GM21786 (cell line): ENCODE data around the gene RHBDF2.

ENCODE experiments used
- ATAC-seq: cut with Tn5 transposase; IDR thresholded peaks from one replicate; pipeline ENCODE4 v1.9.1; 2021; ENCODE audit not compliant: unreplicated experiment

The RHBDF2 gene

DNA sequence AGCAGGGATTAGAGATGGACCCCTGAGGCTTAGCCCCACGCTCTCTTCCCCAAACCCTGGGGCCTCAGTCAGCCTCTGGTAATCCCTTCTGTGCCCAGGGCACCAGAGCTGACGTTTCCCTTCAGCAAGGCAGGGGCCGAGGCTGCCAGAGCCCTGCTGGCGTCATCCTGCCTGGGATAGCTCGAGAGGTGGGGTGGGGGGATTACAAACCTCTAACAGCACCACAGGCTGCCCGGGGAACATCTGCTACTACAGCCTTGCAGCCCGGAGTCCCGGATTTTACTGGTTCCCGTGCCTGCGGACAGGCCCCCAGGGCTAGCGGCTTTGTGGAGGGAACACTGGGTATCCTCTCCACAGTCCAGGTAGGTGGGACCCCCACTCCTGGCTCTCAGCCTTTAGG, 33.9 kb downstream of the RHBDF2 start, which contains the start of gene AANAT:
TSS of gene AANAT (plus strand) at position 238 of the 400 bp plus-strand sequence. CDS start 1,144 bp downstream, outside the sequence.
- ATAC-seq = no peak

DNA sequence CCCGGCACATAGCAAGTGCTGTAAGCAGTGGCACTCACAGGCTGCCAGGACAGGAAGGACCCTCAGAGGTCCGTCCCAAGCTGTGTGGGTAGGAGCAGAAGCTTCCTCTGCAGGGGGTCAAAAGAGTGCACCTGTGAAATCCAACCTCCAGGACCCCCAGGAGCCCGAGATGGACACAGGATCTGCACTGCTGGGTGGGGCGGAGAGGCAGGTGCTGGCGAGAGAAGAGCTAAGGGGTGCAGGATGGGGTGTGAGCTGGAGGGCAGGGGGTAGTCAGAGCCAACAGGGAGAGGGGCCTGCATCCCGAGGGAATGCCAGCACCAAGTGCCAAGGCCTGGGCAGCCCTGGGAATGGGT, 34.5 kb downstream of the RHBDF2 start:
- no peak for ATAC-seq

DNA sequence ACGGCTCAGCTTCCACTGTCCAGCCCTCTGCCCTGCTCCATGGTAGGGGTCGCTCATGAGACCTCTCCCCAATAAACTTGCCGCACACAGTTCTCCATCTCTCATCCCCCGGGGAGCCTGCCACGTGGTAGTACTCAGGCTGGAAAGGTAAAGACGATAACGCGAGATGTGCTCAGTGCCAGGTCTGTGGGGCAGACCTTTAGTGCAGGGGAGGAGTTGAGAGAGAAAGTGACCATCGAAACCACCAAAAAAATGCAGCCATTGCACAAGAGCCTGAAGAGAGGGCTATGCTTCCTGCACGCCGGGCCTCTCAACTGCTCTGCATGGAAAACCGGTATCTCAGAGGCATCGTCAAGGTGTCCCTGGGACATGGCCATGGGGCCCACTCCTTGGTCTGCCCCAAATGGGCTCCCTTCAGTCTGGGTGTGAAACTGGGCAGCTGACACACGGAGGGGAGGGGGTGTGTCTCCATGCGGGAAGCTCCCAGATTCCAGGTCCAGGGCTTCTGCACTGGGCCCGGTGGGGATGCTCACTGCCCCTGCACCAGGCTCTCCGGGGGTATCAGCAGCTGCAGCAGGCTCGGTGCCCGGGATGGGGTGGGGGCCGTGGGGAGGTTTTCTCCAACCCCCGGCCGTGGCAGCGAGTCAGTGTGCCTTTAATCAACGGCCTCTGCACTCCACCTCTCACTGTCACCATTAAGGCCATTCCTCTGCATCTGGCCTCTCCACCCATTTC, 38.5 kb downstream of the RHBDF2 start:
- no peak for ATAC-seq

DNA sequence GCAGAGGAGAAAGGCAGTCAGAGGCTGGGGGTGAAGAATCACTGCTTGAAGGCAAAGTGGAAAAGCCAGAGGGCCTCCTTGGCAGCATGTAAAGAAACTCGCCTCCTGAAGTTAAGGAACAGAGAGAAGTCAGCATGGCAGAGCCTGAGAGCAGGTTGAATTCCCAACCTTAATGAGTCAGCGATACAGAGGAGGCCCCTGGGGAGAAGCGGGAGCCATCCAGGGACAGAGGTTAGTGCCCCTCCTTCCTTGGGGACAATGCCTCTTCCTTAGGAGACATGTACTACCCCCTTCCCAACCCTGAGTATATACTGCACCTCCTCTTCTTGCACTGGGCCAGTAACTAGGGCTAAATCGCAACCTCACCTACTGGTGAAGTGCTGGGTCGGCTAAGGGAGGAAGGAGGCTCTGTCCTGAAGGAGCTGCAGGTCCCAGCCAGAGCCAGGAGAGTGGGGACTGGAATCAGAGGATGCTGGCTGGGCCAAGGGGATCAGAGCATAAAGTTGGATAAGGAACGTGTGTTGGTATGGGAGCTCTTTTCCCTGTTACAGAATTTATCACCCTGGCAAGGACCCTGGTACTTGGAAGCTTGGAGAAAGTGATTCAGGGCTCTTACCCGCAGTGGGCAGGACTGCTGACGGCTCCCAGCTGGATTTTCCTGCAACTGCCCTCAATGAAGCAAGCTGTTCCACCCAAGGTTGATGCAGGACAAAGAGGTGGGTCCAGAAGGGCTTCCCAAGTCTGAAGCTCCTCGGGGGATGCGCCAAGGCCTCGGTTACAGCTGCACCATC, 39.3 kb downstream of the RHBDF2 start:
- ATAC-seq = no peak

DNA sequence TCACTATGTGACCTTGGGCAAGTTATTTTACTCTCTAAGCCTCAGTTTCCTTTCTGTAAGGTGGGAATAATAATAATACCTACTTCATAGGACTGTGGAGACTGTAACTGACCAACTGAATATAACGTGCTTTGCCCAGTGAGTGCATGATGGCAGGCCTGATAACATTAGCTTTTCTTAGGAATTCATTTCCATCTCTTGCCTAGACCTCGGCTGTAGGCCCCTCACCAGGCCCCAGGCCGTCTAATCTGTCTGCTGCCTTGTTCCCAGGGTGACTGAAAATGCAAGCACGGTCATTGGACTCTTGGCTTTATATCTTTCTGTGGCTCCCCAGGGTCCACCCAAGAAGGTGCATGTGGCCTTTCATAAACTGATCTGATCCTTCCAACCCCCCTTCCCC, 41.5 kb downstream of the RHBDF2 start:
- no peak for ATAC-seq

DNA sequence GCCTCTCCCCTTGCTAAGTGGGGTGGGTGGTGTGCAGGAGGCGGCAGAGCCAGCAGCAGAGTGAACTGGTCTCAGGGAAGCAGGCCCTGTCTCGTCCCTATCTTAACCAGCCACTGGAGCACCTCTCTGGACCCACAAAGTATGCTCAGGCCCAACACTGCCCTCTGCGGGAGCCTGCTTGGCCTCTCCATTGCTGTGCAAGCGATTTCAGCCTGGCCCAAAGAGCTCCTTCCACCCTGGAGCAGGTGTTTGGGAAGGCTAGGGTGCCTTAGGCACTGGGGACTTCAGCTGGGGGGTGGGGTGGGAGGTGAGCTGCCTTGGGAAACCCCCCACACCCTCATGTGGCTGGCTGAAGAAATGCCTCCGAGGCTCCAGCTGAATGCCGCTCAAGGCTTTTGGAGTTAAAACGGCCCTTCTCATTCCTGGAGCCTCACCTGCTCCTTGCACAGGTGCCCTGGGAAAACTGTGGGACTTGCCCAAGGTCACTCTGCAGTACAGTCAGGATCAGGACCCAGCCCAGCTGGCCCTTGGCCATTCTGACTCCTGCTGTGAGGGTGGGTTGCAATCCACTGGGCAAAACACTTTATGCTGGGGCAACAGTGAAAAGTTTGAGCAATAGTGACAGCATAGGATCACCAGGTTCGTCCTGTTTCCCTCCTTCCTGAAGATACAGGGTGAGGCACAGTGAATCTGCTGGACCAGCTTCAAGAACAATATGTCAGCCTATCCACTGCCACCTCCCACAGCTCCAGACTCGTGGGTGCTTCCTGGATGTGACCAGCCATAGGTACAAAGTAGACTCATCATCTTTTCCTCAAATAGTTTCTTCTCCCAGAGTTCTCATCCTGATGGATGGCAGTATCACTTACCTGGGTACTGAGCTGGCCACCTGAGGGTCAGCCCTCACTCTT, 42.4 kb downstream of the RHBDF2 start:
- no peak for ATAC-seq

DNA sequence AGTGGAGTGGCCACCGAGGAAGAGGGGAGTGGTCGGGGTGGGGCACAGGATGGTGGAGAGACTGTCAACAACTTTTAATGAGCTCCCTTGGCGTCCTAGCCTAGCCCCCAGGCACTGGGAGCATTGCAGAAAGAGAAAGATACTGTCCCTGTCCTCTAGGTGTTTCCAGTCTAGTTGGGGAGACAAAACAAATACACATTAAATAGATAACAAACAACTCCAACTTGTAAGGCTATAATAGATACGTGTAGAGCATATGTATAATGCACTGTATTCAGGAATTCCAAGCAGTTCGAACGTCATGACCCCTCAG, 47.8 kb downstream of the RHBDF2 start:
- no peak for ATAC-seq

DNA sequence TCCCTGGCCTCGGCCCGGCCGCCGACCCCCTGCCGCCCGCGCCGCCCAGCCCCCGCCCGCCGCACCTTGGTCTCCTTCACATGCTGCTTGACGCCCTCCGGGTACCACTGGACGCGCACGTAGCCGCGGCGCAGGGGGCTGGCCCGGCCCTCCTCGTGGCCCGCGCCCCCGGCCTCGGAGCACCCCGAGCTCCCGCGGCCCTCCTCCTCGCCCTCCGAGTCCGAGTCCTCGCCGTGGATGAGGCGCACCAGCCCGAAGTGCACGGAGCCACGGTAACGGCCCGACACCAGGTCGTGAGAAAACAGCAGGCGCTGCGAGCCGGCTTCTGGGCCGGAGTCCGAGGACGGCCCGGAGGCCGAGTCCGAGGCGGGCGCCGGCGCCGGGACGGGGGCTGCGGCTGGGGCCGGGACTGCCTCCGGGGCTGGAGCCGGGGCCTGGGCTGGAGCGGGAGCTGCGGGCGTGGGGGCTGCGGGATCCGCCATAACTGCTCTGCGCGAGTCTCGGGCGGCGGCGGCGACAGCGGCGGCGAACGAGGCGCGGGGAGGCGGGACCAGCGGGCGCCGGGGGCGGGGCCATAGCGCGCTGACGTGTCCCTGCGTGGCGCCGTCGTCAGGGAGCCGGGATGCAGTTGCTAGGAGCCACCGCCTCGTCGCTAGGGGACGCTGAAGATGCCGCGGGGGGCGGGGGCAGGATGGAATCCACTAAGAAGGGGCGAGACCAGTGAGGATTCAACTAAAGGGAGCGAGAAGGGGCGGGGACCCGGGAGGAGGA, 48.4 kb downstream of the RHBDF2 start, which contains the start of gene UBE2O:
TSS of gene UBE2O (minus strand) at position 493 of the 771 bp plus-strand sequence. CDS start at position 482, 11 bp downstream.
- peak; percentile 81 for ATAC-seq

DNA sequence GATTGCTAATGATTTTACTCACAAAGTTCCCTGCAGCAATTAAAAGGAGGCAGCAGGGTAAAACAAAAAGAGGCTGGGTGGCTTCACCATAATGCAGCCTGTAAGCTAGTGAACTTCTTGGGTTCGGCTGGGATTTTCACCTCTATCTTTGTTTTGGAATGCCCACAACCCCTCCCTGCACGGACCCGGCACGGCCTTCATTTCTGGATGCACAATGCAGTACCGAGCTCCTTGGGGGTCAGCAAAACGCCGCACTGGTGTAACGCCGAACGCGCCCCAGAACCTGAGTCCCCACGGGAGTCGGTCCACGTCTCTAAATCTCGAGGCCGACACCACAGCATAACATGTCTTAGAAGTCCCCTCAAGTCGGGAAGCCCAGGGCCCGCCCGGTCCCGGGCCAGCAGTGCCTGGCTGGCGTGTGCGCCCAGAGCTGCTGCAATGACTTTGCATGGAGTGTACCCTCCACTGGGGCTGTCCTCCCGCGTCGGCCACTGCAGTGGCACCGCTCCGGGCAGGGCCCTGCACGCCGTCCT, 49.0 kb downstream of the RHBDF2 start:
- no peak for ATAC-seq

DNA sequence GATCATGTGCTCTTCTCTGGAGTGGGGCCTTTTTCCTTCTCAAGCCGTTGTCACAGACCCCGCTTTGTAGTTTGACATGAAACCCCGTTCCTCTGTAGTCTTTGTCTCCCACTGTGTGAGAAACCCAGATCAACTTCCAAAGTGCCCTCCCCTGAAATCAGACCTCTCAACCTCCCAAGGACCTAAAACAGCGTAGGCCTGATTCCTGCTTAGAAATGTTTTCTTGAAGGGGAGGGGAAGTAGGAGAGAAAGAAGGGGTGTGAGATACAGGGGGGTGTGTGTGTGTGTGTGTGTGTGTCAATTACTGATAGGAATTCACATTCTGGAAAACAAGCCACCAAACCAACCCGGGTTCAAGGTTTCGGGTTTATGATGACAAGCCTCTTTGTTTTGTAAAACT, 49.7 kb downstream of the RHBDF2 start:
- ATAC-seq = no peak

DNA sequence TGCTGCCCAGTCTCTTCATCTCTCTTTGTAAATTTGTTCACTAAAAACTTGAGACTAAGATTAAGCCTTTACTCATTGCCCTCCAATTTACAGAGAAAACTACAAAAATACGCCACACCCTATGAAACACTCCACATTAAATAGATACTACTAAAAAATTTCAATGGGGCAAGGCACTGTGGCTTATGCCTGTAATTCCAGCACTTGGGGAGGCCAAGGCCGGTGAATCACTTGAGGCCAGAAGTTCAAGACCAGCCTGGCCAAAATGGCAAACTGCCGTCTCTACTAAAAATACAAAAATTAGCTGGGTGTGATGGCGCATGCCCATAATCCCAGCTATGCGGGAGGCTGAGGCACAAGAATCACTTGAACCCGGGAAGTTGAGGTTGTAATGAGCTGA, 52.1 kb downstream of the RHBDF2 start:
- no peak for ATAC-seq

DNA sequence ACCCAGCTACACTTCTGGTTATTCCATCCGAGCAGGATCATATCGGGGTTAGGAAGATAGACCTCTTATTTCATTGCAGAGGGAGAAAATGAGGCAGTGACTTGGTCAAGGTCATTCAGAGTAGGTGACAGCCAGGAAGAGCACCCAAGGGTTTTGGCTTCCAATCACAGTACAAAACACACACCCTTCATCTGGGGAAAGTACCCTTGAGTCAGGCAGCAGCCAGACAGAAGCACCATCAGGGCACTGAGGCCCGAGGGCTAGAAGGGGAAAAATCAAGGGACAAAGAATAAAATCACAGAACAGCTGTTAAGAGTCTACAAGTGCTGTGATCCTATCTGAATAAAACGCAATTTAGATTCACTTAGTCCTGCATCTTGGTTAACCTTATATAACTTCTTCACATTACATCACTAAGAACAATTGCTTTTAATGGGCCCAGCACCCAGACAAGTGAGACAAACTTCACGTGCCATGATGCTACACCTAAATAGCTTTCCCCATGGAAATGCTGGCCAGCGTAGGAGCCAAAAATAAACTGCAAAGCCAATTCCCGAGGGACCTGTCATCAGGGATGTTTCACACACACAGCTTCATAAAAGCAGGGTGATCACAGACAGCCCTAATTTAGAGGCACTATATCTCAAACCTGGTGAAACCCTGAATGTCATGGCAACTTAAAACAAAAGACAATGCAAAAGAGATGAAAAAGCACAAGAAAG, 53.1 kb downstream of the RHBDF2 start:
- ATAC-seq = no peak

DNA sequence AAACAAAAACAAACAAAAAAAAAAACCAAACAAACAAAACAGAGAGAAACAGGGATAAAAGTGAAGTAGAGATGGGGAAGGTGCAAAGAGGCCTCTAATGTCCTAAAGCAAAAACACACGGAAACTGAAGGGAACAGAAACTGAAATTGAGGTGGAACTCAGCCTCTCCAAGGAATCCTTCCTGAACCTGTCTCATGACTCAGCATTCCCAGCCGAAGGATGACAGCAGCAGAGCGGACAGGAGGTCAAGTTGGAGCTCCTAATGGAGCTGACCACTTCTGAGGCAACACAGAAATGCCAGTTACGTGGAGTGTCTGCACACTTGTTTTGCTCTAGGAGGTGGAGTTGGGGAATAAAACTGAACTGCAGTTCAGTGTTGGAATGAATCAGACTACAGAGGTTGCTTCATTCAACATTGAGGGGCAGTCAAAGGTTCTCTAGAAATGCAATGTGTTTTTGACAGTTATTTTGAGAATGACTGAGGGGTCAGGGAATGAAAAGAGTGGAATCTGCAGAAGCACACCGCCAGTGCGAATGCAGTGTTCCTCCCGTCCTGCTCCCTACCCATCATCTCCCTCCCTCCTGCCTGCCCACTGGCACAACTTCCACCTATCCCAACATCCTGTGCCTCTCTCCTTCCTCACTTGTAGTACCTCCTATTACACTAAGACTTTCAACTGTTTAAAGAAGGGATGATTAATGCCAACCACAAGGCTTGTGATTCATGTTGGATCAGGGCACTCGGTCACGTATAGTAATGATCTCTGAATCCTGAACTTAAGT, 54.6 kb downstream of the RHBDF2 start:
- no peak for ATAC-seq

DNA sequence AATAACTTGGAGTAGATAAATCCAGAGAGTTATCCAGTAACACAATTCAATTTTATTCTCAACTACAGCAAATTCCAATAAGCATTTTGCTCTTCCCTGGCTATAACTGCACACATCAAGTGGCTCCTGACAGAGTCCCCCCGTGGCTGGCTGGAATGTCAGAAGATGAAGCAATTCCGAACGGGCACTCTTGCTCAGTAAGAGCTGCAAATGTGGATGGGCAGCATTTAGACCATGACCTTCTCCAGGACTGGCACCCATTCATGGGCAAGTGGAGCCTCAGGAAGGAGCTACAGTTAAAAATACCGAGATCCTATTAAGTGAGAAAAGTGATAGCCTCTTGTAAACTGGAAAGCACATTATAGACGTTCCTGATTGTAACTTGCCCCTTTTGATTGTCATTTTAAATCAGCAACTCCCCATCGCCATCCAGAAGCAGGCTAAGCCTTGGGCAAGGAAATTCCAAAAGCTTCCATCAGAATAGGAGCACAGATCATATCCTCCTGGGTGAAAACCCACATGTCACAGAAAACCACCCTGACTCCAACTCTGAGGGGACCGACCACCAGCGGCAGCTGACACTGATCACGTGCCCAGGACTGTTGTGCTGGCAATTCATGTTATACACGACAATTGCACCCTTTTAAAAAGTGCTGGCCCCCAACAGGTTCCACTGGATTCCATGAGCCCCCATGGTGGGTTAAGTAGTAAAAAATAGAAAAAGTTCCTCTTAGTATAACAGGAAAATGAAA, 55.4 kb downstream of the RHBDF2 start:
- no peak for ATAC-seq

DNA sequence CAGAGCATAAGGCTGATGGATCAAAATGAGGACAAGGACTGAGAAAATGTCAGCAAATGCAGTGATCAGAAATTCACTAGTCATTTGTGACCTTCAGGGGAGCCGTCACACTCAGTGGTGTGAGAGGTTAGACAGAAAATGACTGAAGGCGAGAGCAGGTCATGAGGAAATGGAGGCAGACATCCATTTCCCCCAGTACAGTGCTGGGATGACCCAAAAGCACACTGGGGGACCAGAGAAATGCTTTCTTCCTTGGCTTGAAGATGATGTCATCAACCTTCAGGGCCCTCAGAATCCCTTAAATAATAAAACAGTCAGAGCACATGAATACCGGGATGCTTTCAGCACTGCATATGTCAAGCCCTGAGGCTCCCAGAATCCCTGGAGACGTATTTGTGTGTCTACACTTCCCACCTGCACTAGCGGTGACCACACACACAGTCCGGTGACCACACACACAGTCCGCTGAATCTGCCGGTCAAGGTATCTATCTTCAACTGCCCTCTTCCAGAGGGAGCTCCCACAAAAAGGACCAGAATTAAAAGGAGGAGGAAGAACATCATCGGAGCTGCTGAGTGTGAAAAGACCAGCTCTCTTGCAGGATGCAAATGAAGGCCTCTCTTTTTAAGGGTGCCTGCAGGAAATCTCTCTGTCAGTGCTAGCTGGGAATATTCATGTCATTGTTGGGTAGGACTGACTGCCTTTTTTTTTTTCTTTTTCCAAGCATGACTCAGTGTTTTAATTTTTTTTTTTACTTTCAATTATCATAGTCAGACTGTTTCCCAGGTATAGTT, 56.5 kb downstream of the RHBDF2 start:
- no peak for ATAC-seq

DNA sequence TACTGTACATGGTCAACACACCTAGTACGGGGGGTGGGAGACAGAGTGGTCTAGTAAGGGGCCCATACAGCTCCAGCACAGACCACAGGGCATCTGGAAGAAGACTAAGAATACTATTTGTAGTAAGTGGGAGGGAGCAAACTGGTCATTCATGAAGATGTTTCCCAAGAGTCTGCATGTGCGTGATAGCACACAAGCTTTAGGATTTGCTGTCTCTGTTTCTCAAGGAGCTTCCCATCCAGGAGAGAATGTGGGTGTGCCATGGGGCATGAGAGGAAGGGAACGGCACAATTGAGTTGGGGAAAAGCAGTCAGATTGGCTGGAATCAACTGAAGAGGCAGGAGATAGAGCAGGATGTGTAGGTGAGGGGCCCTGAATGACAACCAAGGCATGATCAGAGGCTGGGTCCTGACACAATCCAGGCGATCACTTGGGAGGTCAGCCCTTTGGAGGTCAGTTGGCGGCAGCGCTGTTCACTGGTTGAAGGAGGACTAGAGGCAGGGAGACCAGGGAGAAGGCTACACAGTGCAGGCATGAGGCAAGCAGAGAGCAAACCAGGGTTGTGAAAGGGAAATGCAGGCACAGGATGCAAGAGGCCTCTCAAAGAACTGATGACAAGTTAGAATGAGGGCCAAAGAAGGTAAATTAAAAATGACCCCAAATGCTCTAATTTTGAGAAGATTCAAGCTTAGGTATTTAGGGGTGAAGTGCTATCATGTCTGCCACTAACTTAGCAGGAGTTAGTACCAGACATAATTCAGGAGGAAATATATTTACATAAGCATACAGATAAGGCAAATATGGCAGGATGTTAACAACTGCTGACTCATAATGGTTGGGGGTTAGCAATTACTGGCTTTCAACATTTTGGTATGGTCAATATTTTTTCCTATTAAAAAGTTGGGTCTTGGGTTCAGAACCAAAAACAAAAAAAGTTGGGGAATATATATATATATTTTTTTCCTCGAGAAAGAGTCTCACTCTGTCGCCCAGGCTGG, 58.6 kb downstream of the RHBDF2 start:
- no peak for ATAC-seq
